Progenitor cell of endocrine pancreas (in vitro differentiated cells): Measurements from ENCODE around the gene TDRD1. TPM values are rescaled to one million over a fixed set of nuclear protein-coding genes. Genes with fewer than 3 reads are reported as not detected.

Experiments used
- DNase-seq: peaks from one replicate; pipeline ENCODE4 v3.0.0; 2021; ENCODE audit warnings: low spot score; ENCODE audit not compliant: unreplicated experiment
- H3K27ac Mint-ChIP-seq: 2 replicates; pipeline ENCODE4 v1.8.0; 2021; ENCODE audit warnings: mild to moderate bottlenecking, moderate library complexity, mixed read lengths
- H3K27me3 Mint-ChIP-seq: 2 replicates; pipeline ENCODE4 v1.8.0; 2021; ENCODE audit warnings: mixed read lengths
- H3K36me3 Mint-ChIP-seq: 2 replicates; pipeline ENCODE4 v1.8.0; 2022; ENCODE audit warnings: mixed read lengths; ENCODE audit not compliant: insufficient read depth
- H3K4me1 Mint-ChIP-seq: 2 replicates; pipeline ENCODE4 v1.8.0; 2021; ENCODE audit warnings: low read depth, mixed read lengths
- H3K4me3 Mint-ChIP-seq: 2 replicates; pipeline ENCODE4 v1.8.0; 2021; ENCODE audit warnings: low read depth, mild to moderate bottlenecking, moderate library complexity, mixed read lengths
- H3K9me3 Mint-ChIP-seq: 2 replicates; pipeline ENCODE4 v1.8.0; 2021; ENCODE audit warnings: low read depth, mixed read lengths
- total RNA-seq: library from RNA; stranded (reverse); gene quantifications from 2 replicates; pipeline ENCODE4 v1.2.1, GENCODE V29; 2021
- TF ChIP-seq, protein P1 (sequence below): fragments of 200-600 bp; sonication (generic); IDR thresholded peaks from one replicate; pipeline ENCODE4 v1.5.0; 2021; ENCODE audit warnings: antibody characterized with exemption, mild to moderate bottlenecking; ENCODE audit not compliant: unreplicated experiment

Gene TDRD1
- total RNA-seq, 1 donor from 2014 or later, result not detected

GRCh38 chr10:114273910-114274309 lies 94.8 kb downstream of the TDRD1 start:
- TF ChIP-seq, protein P1, sequence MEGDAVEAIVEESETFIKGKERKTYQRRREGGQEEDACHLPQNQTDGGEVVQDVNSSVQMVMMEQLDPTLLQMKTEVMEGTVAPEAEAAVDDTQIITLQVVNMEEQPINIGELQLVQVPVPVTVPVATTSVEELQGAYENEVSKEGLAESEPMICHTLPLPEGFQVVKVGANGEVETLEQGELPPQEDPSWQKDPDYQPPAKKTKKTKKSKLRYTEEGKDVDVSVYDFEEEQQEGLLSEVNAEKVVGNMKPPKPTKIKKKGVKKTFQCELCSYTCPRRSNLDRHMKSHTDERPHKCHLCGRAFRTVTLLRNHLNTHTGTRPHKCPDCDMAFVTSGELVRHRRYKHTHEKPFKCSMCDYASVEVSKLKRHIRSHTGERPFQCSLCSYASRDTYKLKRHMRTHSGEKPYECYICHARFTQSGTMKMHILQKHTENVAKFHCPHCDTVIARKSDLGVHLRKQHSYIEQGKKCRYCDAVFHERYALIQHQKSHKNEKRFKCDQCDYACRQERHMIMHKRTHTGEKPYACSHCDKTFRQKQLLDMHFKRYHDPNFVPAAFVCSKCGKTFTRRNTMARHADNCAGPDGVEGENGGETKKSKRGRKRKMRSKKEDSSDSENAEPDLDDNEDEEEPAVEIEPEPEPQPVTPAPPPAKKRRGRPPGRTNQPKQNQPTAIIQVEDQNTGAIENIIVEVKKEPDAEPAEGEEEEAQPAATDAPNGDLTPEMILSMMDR, result no peak
- H3K36me3 Mint-ChIP-seq, result no peaks in the 10 kb centered on the region
- H3K4me3 Mint-ChIP-seq, result no peak overlapping the region
- peaks cover 10% of the 10 kb centered on the region for H3K4me1 Mint-ChIP-seq
- H3K27me3 Mint-ChIP-seq, result no peaks in the 10 kb centered on the region
- no peak for DNase-seq
- no peaks in the 10 kb centered on the region for H3K9me3 Mint-ChIP-seq
- no peak overlapping the region for H3K27ac Mint-ChIP-seq

- TF ChIP-seq, protein P1, result no peak
- Mint-ChIP-seq H3K36me3 (no peaks in the 10 kb centered on the region), H3K4me1 (peaks cover 10% of the 10 kb centered on the region), H3K4me3 (no peak overlapping the region), H3K27me3 (no peaks in the 10 kb centered on the region), H3K9me3 (no peaks in the 10 kb centered on the region), H3K27ac (no peak overlapping the region)
- no peak for DNase-seq
These were observed 95.7 kb downstream of the TDRD1 start for GRCh38 chr10:114274616-114275453.

DNA sequence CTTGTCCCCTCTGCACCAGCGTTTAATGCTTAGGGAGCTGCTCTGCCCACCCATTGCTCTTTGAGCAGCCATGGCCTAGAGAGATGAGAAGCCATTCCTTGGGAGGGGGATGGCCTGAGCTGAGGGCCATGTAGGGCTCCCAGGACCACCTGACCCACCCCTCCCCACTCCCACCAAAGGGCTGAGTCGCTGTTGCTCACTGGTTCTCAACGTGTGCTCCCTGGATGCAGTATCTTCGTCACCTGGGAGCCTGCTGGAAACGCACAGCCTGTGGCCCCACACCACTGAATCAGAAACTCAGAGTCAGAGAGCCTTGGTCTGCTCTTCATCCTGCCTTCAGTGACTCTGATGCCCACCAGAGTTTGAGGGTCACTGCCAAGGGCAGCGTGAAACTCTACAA lies 96.9 kb downstream of the TDRD1 start:
- H3K36me3 Mint-ChIP-seq, result no peaks in the 10 kb centered on the region
- no peaks in the 10 kb centered on the region for H3K9me3 Mint-ChIP-seq
- no peak for DNase-seq
- peaks cover 4% of the 10 kb centered on the region for H3K4me1 Mint-ChIP-seq
- no peak overlapping the region for H3K4me3 Mint-ChIP-seq
- TF ChIP-seq, protein P1, result no peak
- H3K27ac Mint-ChIP-seq, result no peak overlapping the region
- H3K27me3 Mint-ChIP-seq, result no peaks in the 10 kb centered on the region

GRCh38 chr10:114276671-114277070 lies 97.5 kb downstream of the TDRD1 start:
- Mint-ChIP-seq H3K4me3 (no peak overlapping the region), H3K27me3 (no peaks in the 10 kb centered on the region)
- TF ChIP-seq, protein P1, result no peak

DNA sequence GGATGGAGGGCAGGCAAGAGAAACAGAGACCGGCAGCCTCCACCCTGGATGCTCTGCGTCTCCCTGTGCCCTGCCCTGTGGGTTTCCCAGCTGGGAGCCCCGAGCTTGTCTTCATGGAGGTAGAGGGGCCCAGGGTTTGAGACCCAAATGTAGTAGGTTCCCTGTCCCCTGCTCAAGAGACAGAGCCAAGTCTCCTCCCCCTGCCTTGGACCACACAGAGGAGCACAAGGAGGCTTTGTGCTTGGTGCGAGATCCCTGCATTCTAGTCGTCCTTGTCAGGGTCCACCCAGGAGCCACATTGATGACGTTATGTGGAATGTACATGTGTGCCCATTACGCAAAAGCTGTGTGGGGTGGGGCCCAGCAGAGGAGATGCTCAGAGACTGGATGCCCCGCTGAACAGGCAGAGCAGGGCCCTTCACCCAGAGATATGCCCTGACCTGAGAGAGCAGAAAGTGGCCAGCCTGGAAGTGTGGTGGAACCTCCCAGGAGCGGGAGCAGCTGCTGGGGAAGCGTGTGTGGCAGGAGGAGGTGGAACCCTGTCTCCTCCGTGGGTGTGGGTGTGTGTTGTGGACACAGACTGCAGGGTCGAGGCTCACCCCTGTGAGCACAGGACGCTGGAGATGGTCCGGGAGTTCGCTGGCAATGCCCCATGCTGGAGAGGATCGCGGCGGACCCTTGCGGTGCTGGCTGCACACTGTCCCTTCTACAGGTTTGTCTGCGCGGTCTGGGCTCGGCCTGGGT lies 99.2 kb downstream of the TDRD1 start:
- no peaks in the 10 kb centered on the region for H3K4me1 Mint-ChIP-seq
- no peaks in the 10 kb centered on the region for H3K36me3 Mint-ChIP-seq
- no peaks in the 10 kb centered on the region for H3K27me3 Mint-ChIP-seq
- TF ChIP-seq, protein P1, result no peak
- DNase-seq, result no peak
- no peak overlapping the region for H3K27ac Mint-ChIP-seq
- no peak overlapping the region for H3K4me3 Mint-ChIP-seq
- no peaks in the 10 kb centered on the region for H3K9me3 Mint-ChIP-seq

More at GRCh38 chr10:114276671-114277070, 97.5 kb downstream of the TDRD1 start:
- H3K36me3 Mint-ChIP-seq, result no peaks in the 10 kb centered on the region
- no peaks in the 10 kb centered on the region for H3K9me3 Mint-ChIP-seq
- no peaks in the 10 kb centered on the region for H3K4me1 Mint-ChIP-seq
- no peak overlapping the region for H3K27ac Mint-ChIP-seq
- DNase-seq, result no peak
